ENCODE results near the gene LHFPL2. TPM values are rescaled to one million over a fixed set of nuclear protein-coding genes. Genes with fewer than 3 reads are reported as not detected.

LHFPL2 gene
- total and polyA plus RNA-seq, 2 of the 4 experiments (the other 2 are of a cell fraction), result 6.5 to 11.3 TPM

- TF ChIP-seq CEBPB (IDR thresholded peaks at IDR 0.05; ENCODE audit: low read depth, low read length), result no peak
- TF ChIP-seq CTCF (conservative IDR thresholded peaks at IDR 0.05; ENCODE audit: low read depth, low read length), result no peak
- TF ChIP-seq RCOR1 (IDR thresholded peaks at IDR 0.05; ENCODE audit: insufficient replicate concordance, low read length), result no peak
- TF ChIP-seq RFX5 (IDR thresholded peaks at IDR 0.05; ENCODE audit: low read depth, low read length), result no peak
- no peak for TF ChIP-seq BHLHE40 (IDR thresholded peaks at IDR 0.05; ENCODE audit: low read depth, low read length)
- no peak for TF ChIP-seq CHD1 (IDR thresholded peaks at IDR 0.05; ENCODE audit: low read depth, low read length)
- TF ChIP-seq MAZ (IDR thresholded peaks at IDR 0.05; ENCODE audit: borderline replicate concordance, low read depth, low read length), result no peak
- TF ChIP-seq MXI1 (IDR thresholded peaks at IDR 0.05; ENCODE audit: borderline replicate concordance, low read depth, low read length), result no peak
- no peak for TF ChIP-seq SMC3 (IDR thresholded peaks at IDR 0.05; ENCODE audit: low read depth, low read length)
- TF ChIP-seq NFE2L2 (IDR thresholded peaks at IDR 0.05; ENCODE audit: low read depth, low read length), result no peak
- no peak for TF ChIP-seq RAD21 (IDR thresholded peaks at IDR 0.05; ENCODE audit: low read length)
- no peak for TF ChIP-seq FOS (IDR thresholded peaks at IDR 0.05; ENCODE audit: low read depth, low read length)
- TF ChIP-seq USF2 (IDR thresholded peaks at IDR 0.05; ENCODE audit: low read depth, low read length), result no peak
- no peak for TF ChIP-seq POLR2A (IDR thresholded peaks at IDR 0.05; ENCODE audit: low read depth, low read length)
- no peak for TF ChIP-seq ELK1 (IDR thresholded peaks at IDR 0.05; ENCODE audit: borderline replicate concordance, low read depth, low read length)
- TF ChIP-seq MAFK (IDR thresholded peaks at IDR 0.05; ENCODE audit: low read depth, low read length), result no peak
- in situ Hi-C loops (cut with MboI; ENCODE audit: low sequenced_read_pairs), result no loop called here
- CTCF ChIA-PET, result no interaction called here
- Histone ChIP-seq H3K27ac (ENCODE audit: insufficient read depth, low read length) (no peak overlapping the region), H3K27me3 (ENCODE audit: control insufficient read depth, insufficient read depth, low read length) (no peaks in the 10 kb centered on the region), H3K9me3 (ENCODE audit: control insufficient read depth, insufficient read depth, low read length) (no peaks in the 10 kb centered on the region), H3K79me1 (ENCODE audit: low read depth in 1 of 2, low read length in 2 of 2) (peaks cover 36 to 52% of the 10 kb centered on the region in 2 experiments), H3K14ac (replicated peaks; ENCODE audit: low read depth, low read length) (no peak overlapping the region), H3K18ac (ENCODE audit: low read depth, low read length) (no peak overlapping the region), H3K4me1 (ENCODE audit: control insufficient read depth, insufficient read depth, low read length) (peaks cover 4% of the 10 kb centered on the region; the same call in 1 of the 2 replicates), H3K23ac (ENCODE audit: low read depth, low read length) (no peak overlapping the region), H3K4ac (ENCODE audit: low read depth, low read length) (no peak overlapping the region; the same call in 1 of the 2 replicates), H4K8ac (ENCODE audit: low read depth in 2 of 2, low read length in 2 of 2) (no peak overlapping the region), H3K9me1 (ENCODE audit: insufficient read depth, low read length) (peaks cover 19% of the 10 kb centered on the region), H2BK120ac (ENCODE audit: low read depth, low read length) (no peak overlapping the region), H3K36me3 (ENCODE audit: control insufficient read depth, insufficient read depth, low read length) (peaks cover 3% of the 10 kb centered on the region; the same call in 1 of the 2 replicates), H2BK20ac (ENCODE audit: low read depth, low read length) (no peak overlapping the region), H4K5ac (ENCODE audit: low read depth, low read length) (no peak overlapping the region), H3K9ac (ENCODE audit: low read depth, low read length) (no peak overlapping the region), H2AFZ (replicated peaks; ENCODE audit: low read length, poor library complexity) (no peak overlapping the region), H3K56ac (ENCODE audit: extremely low read depth, insufficient read depth, low read length) (no peak overlapping the region), H3K4me3 (ENCODE audit: insufficient read depth, low read depth, low read length) (no peak overlapping the region), H4K91ac (ENCODE audit: insufficient read depth, low read depth, low read length) (no peak overlapping the region), H2AK5ac (ENCODE audit: low read depth, low read length) (no peak overlapping the region), H2AK9ac (replicated peaks; ENCODE audit: low read depth, low read length, poor library complexity) (no peak overlapping the region), H2BK15ac (ENCODE audit: low read depth, low read length) (no peak overlapping the region), H2BK5ac (ENCODE audit: low read depth, low read length, poor library complexity, severe bottlenecking) (no peak overlapping the region), H4K20me1 (ENCODE audit: insufficient read depth, low read length) (peaks cover 6% of the 10 kb centered on the region; the same call in 1 of the 2 replicates), H3K4me2 (ENCODE audit: low read depth, low read length) (no peak overlapping the region)
- intact Hi-C loops (cut with micrococcal nuclease), result no loop called here
- dilution Hi-C loops (cut with HindIII; ENCODE audit: low sequenced_read_pairs, unreplicated experiment), result no loop called here
- ATAC-seq (ENCODE audit: low read depth) (no peak), DNase-seq (no peak)
- WGBS, 2 experiments (ENCODE audit: extremely low coverage in 2 of 2, insufficient read length in 1 of 2), result no CpG with 5 or more reads among the region's 3 CpGs
- POLR2A ChIA-PET (ENCODE audit: unreplicated experiment), result no interaction called here
- no TSS peak for BruUV-seq (replicated peaks)
Observed at GRCh38 chr5:78554670-78555069, 93.9 kb downstream of the LHFPL2 start.

All from IMR-90 (cell line).